ENCODE results near the gene ADGRD1.

The ADGRD1 gene

DNA sequence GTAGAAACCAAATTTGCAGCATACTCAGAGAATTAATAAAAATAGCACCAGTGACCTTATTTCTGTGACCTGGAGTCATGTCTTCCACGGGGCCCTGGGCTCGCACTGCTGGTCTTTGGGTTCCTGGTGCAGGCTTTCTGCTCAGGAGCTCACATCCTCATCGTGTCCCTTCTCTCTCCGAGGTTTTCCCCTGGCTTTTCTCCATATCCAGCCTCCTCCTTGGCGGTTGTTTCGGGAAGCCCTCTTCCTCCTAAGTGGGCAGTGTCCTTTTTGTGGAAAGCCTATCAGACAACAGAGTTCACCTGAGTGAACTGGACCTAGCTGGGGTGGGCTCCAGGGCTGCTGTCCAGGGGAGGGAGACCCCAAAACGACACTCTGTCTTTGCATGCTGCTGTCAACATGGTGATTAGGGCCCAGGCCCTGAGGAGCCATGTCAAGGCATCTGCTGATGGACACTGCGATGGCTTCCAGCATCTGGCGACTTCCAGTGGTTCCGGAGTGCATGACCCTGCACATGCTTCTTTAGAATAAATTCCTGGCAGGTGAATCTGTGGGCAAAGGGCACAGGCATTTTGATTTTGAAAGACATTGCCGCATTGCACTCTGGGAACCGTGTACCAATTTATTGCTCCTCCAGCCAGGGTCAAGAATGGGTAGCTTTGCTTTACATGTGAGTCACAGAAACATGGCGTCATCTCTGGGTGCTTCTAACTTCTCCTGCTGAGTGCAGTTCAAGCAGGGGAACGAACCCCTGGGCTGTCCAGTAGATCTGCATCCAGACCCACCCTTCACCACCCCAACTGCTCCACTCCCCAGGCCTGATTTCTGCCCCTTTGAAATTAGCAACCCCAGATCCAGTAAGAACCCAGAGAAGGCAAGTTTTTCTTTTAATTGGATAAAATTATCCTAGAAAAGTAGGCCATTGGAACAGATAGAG, 136.8 kb downstream of the ADGRD1 start:
- no peak for DNase-seq (ENCODE audit: low read depth in 2 of 2)

DNA sequence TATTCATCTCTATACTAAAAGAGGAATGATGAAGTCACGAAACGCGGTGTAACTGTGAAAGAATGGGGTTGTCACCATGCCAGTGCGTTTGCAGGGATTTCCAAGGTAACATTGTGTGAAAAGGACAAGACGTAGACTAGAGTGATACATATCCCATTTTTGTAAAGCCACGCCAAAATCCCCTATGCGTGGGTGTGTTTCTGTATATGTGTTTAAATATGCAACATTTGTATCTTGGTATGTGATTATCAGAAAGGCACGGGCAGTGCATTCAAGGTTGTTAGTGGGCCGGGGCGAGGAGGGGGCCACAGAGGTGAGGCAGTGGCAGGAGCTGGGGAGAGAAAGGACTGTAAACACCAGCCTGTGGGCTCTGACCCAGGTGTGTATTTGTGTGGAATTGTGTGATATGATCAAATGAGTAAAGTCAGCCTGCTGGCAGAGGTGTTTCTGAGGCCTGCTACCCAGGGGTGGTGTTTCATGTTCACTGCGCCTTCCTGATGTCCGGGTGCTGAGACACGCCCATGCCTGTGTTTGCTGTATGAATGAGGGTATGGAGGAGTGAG, 137.8 kb downstream of the ADGRD1 start:
- DNase-seq (ENCODE audit: low read depth in 2 of 2), result no peak

DNA sequence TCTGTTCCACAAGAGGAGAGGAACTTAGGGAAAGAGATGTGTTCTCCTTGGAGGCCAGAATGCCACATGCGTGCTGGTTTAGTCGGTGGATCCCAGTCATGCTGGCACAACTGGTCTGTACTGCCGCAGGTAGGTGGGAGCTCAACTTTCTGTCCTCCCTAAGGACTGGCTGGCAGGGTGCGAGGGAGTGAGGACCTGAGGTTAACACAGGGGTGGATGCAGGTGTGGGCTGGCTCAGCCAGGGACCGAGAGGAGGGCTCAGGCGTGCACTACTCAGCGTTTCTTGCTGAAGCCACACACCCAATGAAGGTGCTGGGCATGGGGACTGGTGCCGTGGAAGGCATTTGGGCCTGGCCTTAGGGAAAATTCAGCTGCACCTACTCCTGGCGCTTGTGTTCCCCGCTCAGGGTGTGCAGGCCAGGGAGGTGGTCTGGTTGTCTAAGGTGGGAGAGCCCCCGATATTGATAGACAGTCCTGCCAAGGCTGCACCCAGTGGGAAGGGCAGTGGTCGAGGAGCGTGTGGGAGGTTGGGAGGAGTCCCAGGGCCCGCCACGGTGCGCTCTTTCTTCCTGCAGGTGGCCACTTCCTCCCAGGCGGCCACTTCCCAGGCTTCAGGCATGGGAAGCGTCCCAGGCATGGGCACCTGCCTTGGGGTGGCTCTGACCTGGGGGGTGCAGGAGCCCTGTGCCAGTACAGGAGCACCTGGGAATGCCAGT, 138.4 kb downstream of the ADGRD1 start:
- no peak for DNase-seq (ENCODE audit: low read depth in 2 of 2)

DNA sequence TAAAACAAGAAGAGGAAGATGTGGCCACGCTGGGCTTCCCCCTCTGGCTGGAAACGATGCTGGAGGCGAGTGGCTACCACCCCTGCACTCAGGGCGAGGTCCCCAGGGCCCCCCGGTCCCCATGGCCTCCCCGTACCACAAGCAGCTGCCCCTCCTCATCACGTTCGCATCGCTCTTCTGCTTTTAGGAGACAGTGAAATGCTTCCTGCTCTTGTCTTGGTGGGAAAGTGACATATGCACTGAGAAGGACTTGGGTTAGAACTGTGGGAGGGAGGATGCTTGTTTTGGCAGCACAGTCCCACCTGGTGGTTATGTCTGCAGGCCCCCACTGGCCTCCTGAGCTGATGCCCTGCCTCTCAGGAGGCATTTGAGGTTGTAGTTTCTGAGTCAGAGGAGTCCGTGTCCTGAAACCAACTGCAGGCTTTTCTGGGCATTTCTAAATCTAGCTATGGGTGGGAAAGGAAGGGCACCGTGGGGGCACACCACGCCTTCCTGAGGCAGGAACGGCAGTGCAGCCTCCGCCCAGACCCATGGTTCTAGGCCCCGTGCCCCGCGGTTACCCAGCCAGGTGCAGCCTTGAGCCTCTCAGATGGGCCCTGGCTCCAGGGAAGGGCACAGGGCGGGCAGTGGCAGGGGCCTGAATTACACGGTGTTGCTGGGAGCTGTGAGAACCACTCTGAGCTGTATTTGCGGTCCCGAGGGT, 139.3 kb downstream of the ADGRD1 start:
- no peak for DNase-seq (ENCODE audit: low read depth in 2 of 2)

DNA sequence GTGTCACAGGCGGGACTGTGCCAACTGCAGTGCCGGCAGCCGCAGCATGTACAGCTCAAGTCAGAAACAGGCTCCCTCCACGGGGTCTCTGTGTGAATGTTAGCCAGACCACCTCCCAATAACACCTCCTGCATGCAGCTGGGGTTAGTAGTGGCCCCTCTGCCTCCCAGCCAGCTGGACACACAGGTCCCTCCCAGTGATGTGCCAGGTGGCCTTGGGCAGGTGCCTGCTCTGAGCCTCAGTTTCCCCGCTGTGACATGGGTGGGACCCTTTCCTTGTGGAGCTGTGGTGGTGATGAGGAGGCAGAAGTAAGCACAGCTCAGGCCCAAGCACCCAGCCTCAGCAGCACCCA, 139.9 kb downstream of the ADGRD1 start:
- DNase-seq (ENCODE audit: low read depth in 2 of 2), result no peak

DNA sequence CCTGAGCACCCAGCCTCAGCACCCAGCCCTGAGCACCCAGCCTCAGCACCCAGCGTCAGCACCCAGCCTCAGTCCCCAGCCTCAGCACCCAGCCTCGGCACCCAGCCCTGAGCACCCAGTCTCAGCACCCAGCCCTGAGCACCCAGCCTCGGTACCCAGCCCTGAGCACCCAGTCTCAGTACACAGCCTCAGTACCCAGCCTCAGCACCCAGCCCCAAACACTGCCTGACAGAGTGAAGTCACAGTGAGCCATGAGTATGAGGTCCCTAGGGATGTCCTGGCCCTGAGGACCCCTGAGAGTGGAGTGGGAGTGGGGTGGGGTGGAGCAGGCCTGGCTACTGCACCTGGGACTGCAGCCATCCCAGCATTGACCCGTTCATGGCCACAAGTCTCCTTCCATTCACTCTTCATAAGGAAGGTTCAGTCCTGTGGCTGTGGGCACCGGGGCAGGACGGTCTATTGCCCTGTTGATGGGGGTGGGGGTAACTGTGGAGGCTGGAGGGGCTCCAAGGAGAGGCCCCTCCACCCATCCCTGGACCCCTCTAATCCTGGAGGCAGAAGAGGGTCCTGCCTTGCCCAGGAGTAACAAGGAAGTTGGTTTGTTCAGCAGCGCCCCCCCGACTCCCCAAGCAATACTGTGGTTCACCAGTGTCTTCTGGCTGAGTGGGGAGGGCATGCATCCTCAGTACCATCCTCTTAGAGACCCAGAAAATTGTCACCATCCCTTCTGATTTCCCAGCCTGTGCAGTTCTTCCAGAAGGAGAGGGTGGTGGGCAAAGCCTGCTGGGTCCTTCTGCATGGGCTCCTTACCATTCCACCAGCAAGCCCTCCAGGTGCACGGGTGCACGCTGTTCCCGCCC, 140.5 kb downstream of the ADGRD1 start:
- DNase-seq (ENCODE audit: low read depth in 2 of 2), result no peak

- no peak for DNase-seq (ENCODE audit: low read depth in 2 of 2)
These were observed 141.4 kb downstream of the ADGRD1 start for GRCh38 chr12:131094831-131095805.

- DNase-seq (ENCODE audit: low read depth in 2 of 2), result no peak
These were observed 142.3 kb downstream of the ADGRD1 start for GRCh38 chr12:131095826-131096680.

DNA sequence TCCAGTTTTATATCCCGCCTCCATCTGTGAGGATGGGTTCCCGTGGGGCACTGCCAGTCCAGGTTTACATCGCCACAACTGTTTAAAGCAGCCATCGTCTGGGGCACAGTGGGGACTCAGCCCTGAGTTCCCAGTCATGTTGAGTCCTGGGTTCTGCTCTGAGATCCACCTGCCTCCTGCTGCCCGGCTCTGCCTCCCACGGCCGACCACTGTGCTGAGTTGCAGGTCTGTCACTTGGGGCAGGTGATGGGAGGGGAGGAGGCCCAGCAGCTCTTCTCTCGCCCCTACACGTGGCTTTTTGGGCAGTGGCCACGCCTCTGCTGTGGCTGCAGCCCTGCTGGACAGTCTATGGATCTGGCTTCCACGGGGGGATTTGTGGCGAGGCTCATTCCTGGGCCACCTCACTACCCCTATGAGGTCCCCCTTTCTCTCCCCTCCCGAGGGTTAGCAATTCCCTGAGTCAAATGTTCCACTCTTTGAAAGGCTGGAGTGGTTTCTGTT, 143.0 kb downstream of the ADGRD1 start:
- DNase-seq (ENCODE audit: low read depth in 2 of 2), result no peak

- DNase-seq (ENCODE audit: low read depth in 2 of 2), result no peak
These were observed 143.8 kb downstream of the ADGRD1 start for GRCh38 chr12:131097202-131098177.

GRCh38 chr12:131098178-131098981, 144.7 kb downstream of the ADGRD1 start:
- no peak for DNase-seq (ENCODE audit: low read depth in 2 of 2)

DNA sequence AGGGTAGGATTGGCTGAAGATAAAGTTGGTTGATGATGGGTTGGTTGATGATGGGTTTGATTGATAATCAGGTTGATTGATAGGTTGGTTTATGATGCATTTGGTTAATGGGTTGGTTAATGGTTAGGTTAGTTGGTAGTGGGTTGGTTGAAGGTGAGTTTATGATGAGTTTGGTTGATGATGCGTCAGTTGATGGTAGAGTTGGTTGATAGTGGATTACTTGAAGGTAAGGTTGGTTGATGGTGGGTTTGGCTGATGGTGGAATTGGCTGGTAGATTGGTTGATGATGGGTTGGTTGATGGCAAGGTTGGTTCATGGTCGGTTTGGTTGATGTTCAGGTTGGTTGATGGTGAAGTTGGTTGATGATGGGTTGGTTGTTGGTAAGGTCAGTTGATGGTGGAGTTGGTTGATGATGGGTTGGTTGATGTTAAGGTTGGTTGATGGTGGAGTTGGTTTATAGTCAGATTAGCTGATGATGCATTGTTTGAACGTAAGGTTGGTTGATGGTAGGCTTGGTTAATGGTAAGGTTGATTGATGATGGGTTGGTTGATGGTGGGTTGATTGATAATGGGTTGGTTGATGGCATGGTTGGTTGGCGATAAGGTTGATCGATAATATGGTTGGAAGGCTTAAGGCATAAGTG, 146.4 kb downstream of the ADGRD1 start:
- no peak for DNase-seq (ENCODE audit: low read depth in 2 of 2)

DNA sequence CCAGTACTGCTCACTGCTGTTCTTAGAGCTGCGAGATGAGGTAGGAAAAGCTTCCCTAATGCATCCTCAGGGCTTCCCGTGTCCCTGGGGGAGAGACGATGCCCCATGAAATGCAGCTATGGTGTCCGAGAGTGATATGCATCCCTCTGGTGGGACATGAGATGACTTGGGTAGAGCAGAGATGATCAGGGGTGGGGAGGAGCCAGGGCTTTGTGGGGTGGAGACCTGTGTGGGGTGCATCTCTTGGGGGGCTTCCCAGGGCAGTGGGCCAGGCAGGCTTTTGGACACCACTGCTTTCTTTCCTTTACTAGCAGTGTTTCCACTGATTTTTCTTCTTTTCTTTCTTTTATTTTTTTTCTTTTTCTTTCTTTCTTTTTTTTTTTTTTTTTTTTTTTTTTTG, 147.3 kb downstream of the ADGRD1 start:
- DNase-seq (ENCODE audit: low read depth in 2 of 2), result no peak

GRCh38 chr12:131101703-131102492, 148.2 kb downstream of the ADGRD1 start:
- DNase-seq (ENCODE audit: low read depth in 2 of 2), result no peak

DNA sequence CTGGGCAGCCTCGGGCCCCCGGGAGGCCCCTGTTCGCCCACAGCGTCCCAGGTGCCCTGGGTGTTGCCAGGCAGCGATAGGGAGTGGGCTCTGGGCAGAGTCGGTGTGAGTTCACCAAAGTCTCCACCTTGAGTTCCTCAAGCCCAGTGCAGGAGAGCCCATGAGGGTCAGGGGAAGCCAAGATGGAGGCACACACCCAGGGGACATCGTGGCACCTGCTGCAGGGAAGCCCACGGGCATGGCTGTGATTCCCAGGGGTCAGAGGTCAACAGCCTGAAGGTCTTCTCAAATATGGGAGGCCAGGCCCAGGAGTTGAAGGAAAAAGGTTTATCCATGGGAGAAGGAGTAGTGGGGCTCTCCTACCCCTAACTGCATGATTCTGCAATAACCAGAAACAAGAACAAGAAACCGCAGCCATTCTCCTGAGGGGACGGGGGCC, 148.8 kb downstream of the ADGRD1 start:
- DNase-seq (ENCODE audit: low read depth in 2 of 2), result no peak

Measured in stimulated activated CD4-positive, alpha-beta T cell treated with anti-CD3 and anti-CD28 coated beads, Interleukin-12 subunit alpha, Interleukin-12 subunit beta, amount 100 ng/mL, for 24 hours (primary cell).